Fibroblast of mammary gland (primary cell): ENCODE results near the gene ALOX15B.

Experiments used
- DNase-seq: peaks from one replicate; pipeline ENCODE4 v3.0.0-alpha.2; 2010; ENCODE audit warnings: low read depth
- H3K4me3 ChIP-seq: 2 replicates; pipeline ENCODE4 v1.5.1; 2011; ENCODE audit warnings: low read depth, mild to moderate bottlenecking, low read length, moderate library complexity; ENCODE audit not compliant: control insufficient read depth
- TF ChIP-seq, protein P1 (sequence below): conservative IDR thresholded peaks from 2 replicates; pipeline ENCODE4 v1.5.1; 2011; ENCODE audit warnings: low read depth, low read length, inconsistent platforms; ENCODE audit not compliant: control insufficient read depth, insufficient read depth

ALOX15B gene

DNA sequence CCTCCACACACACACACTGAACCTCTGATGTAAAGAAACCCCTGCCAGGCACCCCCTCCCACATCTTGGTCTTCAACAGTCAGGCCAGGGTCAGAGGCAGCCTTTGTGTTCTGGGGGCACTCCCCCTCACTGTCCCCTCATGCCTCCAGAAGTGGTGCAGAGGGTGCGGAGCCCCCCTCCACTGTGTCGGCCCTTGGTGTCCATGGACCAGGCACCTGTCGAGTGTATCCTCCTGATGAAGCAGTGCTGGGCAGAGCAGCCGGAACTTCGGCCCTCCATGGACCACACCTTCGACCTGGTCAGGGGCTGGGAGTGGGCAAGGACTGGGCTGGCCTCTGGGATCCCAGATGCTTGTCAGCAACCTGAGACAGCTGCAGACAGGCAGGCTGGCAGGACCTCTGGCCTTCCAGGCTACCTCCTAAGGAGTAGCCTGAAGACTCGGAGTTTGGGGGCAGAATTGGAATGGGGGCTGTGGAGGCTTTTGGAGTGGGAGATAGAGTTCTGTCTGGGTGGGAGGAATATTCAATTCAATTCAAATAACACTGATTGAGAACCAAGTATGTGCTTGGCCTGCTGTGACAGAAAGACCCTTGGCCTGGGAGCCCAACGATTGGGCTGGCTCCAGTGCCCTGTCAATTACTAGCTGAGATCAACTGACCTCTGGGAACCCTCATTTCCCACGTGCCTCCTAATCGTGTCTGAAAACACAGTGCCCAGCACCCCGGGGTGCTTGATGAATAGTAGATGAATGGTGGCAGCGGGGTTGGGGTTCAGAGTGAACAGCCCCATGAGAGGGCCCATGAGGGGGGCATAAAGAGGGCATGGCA, 24.9 kb upstream of the ALOX15B start:
- no peak for DNase-seq
- H3K4me3 ChIP-seq, result no peak overlapping the region
- TF ChIP-seq, protein P1, sequence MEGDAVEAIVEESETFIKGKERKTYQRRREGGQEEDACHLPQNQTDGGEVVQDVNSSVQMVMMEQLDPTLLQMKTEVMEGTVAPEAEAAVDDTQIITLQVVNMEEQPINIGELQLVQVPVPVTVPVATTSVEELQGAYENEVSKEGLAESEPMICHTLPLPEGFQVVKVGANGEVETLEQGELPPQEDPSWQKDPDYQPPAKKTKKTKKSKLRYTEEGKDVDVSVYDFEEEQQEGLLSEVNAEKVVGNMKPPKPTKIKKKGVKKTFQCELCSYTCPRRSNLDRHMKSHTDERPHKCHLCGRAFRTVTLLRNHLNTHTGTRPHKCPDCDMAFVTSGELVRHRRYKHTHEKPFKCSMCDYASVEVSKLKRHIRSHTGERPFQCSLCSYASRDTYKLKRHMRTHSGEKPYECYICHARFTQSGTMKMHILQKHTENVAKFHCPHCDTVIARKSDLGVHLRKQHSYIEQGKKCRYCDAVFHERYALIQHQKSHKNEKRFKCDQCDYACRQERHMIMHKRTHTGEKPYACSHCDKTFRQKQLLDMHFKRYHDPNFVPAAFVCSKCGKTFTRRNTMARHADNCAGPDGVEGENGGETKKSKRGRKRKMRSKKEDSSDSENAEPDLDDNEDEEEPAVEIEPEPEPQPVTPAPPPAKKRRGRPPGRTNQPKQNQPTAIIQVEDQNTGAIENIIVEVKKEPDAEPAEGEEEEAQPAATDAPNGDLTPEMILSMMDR, result no peak

DNA sequence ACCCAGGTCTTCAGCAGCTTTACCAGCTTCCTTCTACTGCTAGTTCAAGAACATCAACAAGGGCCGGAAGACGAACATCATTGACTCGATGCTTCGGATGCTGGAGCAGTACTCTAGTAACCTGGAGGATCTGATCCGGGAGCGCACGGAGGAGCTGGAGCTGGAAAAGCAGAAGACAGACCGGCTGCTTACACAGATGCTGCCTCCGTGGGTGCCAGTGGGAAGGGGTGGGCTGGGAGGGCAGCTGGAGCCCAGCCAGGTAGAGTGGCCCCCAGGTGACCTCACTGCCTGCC, 24.4 kb upstream of the ALOX15B start:
- no peak for DNase-seq
- H3K4me3 ChIP-seq, result no peak overlapping the region
- TF ChIP-seq, protein P1, result no peak

DNA sequence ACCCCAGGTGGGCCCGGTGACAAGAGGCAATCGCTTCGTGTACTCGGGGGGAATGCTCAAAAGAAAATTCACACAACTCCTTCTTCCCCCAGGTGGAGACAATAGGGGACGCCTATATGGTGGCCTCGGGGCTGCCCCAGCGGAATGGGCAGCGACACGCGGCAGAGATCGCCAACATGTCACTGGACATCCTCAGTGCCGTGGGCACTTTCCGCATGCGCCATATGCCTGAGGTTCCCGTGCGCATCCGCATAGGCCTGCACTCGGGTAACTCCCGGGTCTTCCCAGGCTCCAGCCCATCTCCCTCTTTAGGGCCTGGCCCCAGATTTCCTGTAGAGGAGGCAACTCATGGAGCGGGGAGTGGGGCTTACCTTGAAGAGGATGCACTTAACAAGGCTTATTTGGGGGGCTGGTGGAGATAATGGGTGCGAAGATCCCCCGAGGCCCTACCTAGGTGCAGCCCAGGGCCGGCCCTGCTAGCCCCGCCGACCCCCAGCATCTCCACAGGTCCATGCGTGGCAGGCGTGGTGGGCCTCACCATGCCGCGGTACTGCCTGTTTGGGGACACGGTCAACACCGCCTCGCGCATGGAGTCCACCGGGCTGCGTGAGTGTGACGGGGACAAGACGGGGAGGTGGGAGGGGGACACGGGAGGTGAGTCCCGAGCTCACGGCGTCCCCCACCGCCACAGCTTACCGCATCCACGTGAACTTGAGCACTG, 23.5 kb upstream of the ALOX15B start:
- no peak overlapping the region for H3K4me3 ChIP-seq
- no peak for DNase-seq
- TF ChIP-seq, protein P1, result no peak

DNA sequence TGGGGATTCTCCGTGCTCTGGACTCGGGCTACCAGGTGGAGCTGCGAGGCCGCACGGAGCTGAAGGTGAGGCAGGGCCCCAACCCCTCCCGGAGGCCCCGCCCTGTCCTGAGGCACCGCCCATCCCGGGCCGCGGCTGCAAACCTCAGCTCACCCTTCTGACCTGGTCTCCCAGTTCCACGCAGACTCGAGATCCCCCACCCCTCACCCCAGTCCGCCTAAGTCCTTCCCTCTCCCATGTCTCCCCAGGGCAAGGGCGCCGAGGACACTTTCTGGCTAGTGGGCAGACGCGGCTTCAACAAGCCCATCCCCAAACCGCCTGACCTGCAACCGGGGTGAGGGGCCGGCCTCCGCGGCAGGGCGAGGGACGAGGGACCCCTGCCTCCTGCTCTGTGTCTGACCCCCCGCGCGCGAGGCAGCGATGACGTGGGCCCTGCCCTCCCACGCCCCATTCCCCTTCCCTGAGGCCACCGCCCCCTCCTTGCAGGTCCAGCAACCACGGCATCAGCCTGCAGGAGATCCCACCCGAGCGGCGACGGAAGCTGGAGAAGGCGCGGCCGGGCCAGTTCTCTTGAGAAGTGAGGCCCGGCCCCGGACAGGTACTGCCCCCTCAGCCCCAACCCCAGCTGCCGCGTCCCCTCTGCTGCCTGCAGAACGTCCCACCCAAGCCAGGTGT, 22.8 kb upstream of the ALOX15B start:
- peak overlapping the region; percentile 31 for H3K4me3 ChIP-seq
- TF ChIP-seq, protein P1, result no peak
- no peak for DNase-seq

DNA sequence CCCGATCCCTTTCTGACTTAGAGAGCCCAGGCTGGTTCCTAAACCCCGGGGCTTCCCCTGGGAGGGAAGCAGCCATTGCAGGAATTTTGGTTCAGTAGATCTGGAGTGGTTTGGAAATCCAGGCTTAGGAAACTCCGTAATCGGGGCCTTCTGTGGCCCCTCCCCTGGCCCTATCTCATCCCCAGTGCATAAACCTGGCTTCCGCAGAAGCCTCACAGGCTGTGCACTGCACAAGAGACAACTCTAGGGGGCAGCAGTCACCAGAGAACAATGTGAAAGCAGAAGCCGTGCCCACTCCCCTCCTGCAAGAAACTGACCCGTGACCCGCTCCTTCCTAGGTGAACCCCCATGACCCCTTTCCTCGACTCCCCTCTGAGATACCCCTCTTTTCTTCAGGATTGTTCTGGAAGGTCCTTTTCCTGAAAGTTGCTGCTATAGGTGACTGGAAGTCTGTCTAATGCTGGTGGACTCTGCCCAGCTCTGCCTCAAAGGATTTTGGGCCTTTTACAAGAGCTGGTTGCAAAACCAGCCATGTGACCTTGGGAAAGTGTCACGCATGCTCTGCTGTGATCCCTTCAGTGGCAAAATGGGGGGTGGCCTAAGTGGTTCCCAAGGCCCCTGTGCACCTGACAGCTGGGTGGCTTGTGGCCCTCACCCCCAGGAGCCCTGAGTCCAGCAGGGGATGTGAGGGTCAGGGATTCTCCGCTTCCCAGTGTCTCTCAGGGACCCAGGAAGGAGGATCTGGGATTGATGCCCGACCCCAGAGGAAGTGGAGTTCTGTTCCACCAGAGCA, 22.0 kb upstream of the ALOX15B start:
- DNase-seq, result peak; percentile 46
- TF ChIP-seq, protein P1, result peak; percentile 72
- peak overlapping the region; percentile 31 for H3K4me3 ChIP-seq

DNA sequence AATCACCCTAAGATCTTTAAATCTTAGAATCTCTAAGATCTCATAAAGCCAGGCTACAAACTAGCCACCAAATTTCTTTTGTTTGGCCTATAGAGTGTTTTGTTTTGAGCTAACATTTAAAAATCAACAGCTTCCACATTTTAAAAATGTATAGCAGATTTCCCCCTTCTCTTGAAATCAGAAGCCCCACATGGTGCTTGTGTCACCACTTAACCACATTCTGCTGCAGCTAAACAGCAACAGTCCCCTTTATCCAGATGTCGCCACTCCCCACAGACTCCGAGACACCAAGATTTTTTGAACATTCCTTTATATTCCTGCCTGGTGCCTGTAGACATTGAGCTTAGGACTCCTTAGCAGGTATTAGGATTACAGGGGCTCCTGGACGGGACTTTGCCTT, 20.4 kb upstream of the ALOX15B start:
- no peak for DNase-seq
- no peak overlapping the region for H3K4me3 ChIP-seq
- TF ChIP-seq, protein P1, result no peak
